H9 (cell line): ENCODE results near the gene NUP210L. TPM values are rescaled to one million over a fixed set of nuclear protein-coding genes. Genes with fewer than 3 reads are reported as not detected.

Source experiments
- DNase-seq: peaks from one replicate; pipeline ENCODE4 v3.0.0-alpha.2; 2017
- H2AFZ ChIP-seq: one replicate; pipeline ENCODE4 v1.6.1; 2013; ENCODE audit warnings: mild to moderate bottlenecking, low read length, control low read depth, moderate library complexity
- H2AK5ac ChIP-seq: 2 replicates; pipeline ENCODE4 v1.6.1; 2013; ENCODE audit warnings: low read length, control low read depth, mixed read lengths; ENCODE audit not compliant: insufficient read length
- H2BK120ac ChIP-seq: one replicate; pipeline ENCODE4 v1.6.1; 2013; ENCODE audit warnings: low read depth, mild to moderate bottlenecking, low read length, control low read depth, inconsistent platforms; ENCODE audit not compliant: poor library complexity, severe bottlenecking
- H2BK12ac ChIP-seq: 2 replicates; pipeline ENCODE4 v1.6.1; 2013; ENCODE audit warnings: low read length, control low read depth, mixed read lengths, low read depth; ENCODE audit not compliant: insufficient read length
- H2BK15ac ChIP-seq: 2 replicates; pipeline ENCODE4 v1.6.1; 2013; ENCODE audit warnings: low read depth, low read length, control low read depth
- H2BK20ac ChIP-seq: one replicate; pipeline ENCODE4 v1.6.1; 2013; ENCODE audit warnings: low read depth, mild to moderate bottlenecking, low read length, control low read depth, inconsistent platforms; ENCODE audit not compliant: poor library complexity, severe bottlenecking
- H2BK5ac ChIP-seq: 2 replicates; pipeline ENCODE4 v1.6.1; 2013; ENCODE audit warnings: low read length, control low read depth, mixed read lengths; ENCODE audit not compliant: insufficient read length
- H3K14ac ChIP-seq: 2 replicates; pipeline ENCODE4 v1.6.1; 2013; ENCODE audit warnings: low read length, control low read depth; ENCODE audit not compliant: insufficient read depth
- H3K18ac ChIP-seq: 2 replicates; pipeline ENCODE4 v1.6.1; 2013; ENCODE audit warnings: low read depth, mild to moderate bottlenecking, mixed read lengths, low read length, control low read depth; ENCODE audit not compliant: insufficient read length
- H3K23ac ChIP-seq: 2 replicates; pipeline ENCODE4 v1.6.1; 2013; ENCODE audit warnings: low read length, control low read depth, mixed read lengths, low read depth; ENCODE audit not compliant: insufficient read length
- H3K23me2 ChIP-seq: 2 replicates; pipeline ENCODE4 v1.6.1; 2013; ENCODE audit warnings: low read depth, mild to moderate bottlenecking, mixed read lengths, low read length, control low read depth; ENCODE audit not compliant: insufficient read length, poor library complexity, severe bottlenecking
- H3K27ac ChIP-seq: 2 replicates; pipeline ENCODE4 v1.5.1; 2013; ENCODE audit warnings: low read length, control low read depth, mixed read lengths, low read depth; ENCODE audit not compliant: insufficient read length
- H3K27me3 ChIP-seq: 2 replicates; pipeline ENCODE4 v1.6.1; 2013; ENCODE audit warnings: low read length, control low read depth, inconsistent platforms; ENCODE audit not compliant: insufficient read depth
- H3K4ac ChIP-seq: 2 replicates; pipeline ENCODE4 v1.6.1; 2013; ENCODE audit warnings: low read depth, mild to moderate bottlenecking, control low read depth, inconsistent platforms, low read length, moderate library complexity
- H3K4me1 ChIP-seq: 2 replicates; pipeline ENCODE4 v1.6.1; 2013; ENCODE audit warnings: low read length, control low read depth, inconsistent platforms; ENCODE audit not compliant: insufficient read depth
- H3K4me2 ChIP-seq: 2 replicates; pipeline ENCODE4 v1.6.1; 2013; ENCODE audit warnings: low read length, control low read depth, mixed read lengths; ENCODE audit not compliant: insufficient read length, insufficient read depth
- H3K56ac ChIP-seq: 2 replicates; pipeline ENCODE4 v1.6.1; 2013; ENCODE audit warnings: low read depth, mild to moderate bottlenecking, mixed read lengths, low read length, control low read depth; ENCODE audit not compliant: insufficient read length
- H3K79me1 ChIP-seq: 2 replicates; pipeline ENCODE4 v1.6.1; 2013; ENCODE audit warnings: low read depth, mild to moderate bottlenecking, moderate library complexity, low read length, control low read depth, inconsistent platforms; ENCODE audit not compliant: insufficient read depth, poor library complexity, severe bottlenecking
- H3K79me2 ChIP-seq: 2 replicates; pipeline ENCODE4 v1.6.1; 2013; ENCODE audit warnings: low read length, control low read depth, inconsistent platforms; ENCODE audit not compliant: insufficient read depth
- H3K9ac ChIP-seq: 2 replicates; pipeline ENCODE4 v1.6.1; 2013; ENCODE audit warnings: low read length, control low read depth, mixed read lengths; ENCODE audit not compliant: insufficient read length; ENCODE audit errors: extremely low read depth
- H3K9me3 ChIP-seq: one replicate; pipeline ENCODE4 v1.6.1; 2013; ENCODE audit warnings: low read depth, low read length, inconsistent platforms; ENCODE audit not compliant: control insufficient read depth
- H3T11ph ChIP-seq: one replicate; pipeline ENCODE4 v1.6.1; 2013; ENCODE audit warnings: mild to moderate bottlenecking, low read length, control low read depth, inconsistent platforms
- H4K20me1 ChIP-seq: one replicate; pipeline ENCODE4 v1.6.1; 2013; ENCODE audit not compliant: control insufficient read depth, insufficient read length, insufficient read depth
- H4K5ac ChIP-seq: 2 replicates; pipeline ENCODE4 v1.6.1; 2013; ENCODE audit warnings: low read depth, mild to moderate bottlenecking, mixed read lengths, low read length, control low read depth; ENCODE audit not compliant: insufficient read length
- H4K8ac ChIP-seq: replicated peaks from 2 replicates; pipeline ENCODE4 v1.6.1; 2013; ENCODE audit warnings: low read length, control low read depth, mixed read lengths, low read depth; ENCODE audit not compliant: insufficient read length
- H4K91ac ChIP-seq: 2 replicates; pipeline ENCODE4 v1.6.1; 2013; ENCODE audit warnings: low read depth, mild to moderate bottlenecking, moderate library complexity, mixed read lengths, low read length, control low read depth; ENCODE audit not compliant: insufficient read length
- H3K27ac Mint-ChIP-seq, 3 experiments: 2 replicates in 2 of 3; 3 replicates in 1 of 3; pipeline ENCODE4 v1.8.0; 2020 to 2021; ENCODE audit warnings: mixed read lengths in 3 of 3, mild to moderate bottlenecking in 1 of 3, moderate library complexity in 1 of 3
- H3K27me3 Mint-ChIP-seq: 2 replicates; pipeline ENCODE4 v1.8.0; 2021; ENCODE audit warnings: low read depth, mild to moderate bottlenecking, moderate library complexity, mixed read lengths
- H3K36me3 Mint-ChIP-seq, 3 experiments: 2 replicates in 2 of 3; 3 replicates in 1 of 3; pipeline ENCODE4 v1.8.0; 2020 to 2021; ENCODE audit warnings: low read depth in 3 of 3, mixed read lengths in 3 of 3; ENCODE audit not compliant: insufficient read depth in 1 of 3
- H3K4me1 Mint-ChIP-seq, 2 experiments: 2 replicates each; pipeline ENCODE4 v1.8.0; 2020; ENCODE audit warnings: mixed read lengths in 2 of 2
- H3K4me3 Mint-ChIP-seq, 2 experiments: 2 replicates in 1 of 2; 3 replicates in 1 of 2; pipeline ENCODE4 v1.8.0; 2020 to 2021; ENCODE audit warnings: mild to moderate bottlenecking in 2 of 2, mixed read lengths in 2 of 2, moderate library complexity in 1 of 2
- H3K9me3 Mint-ChIP-seq, 2 experiments: 2 replicates in 1 of 2; 3 replicates in 1 of 2; pipeline ENCODE4 v1.8.0; 2020; ENCODE audit warnings: mild to moderate bottlenecking in 2 of 2, mixed read lengths in 2 of 2, moderate library complexity in 1 of 2
- CTCF ChIP-seq: fragments of 200-600 bp; sonication (generic); conservative IDR thresholded peaks from 3 replicates; pipeline ENCODE4 v1.8.0; 2021; ENCODE audit warnings: antibody characterized with exemption, mild to moderate bottlenecking
- WGBS: extraction: QIAGEN DNeasy Blood & Tissue Kit; methylation state at CpG from one replicate; pipeline ENCODE4 v1.1.7; 2013; ENCODE audit warnings: missing lambda C conversion rate, low lambda C conversion rate, mixed read lengths; ENCODE audit not compliant: insufficient read length; ENCODE audit errors: extremely low coverage; 5-methylcytosine and 5-hydroxymethylcytosine counted together
- total RNA-seq: library from RNA; stranded (reverse); gene quantifications from 2 replicates; pipeline ENCODE4 v1.2.1, GENCODE V29; 2021

Gene NUP210L
- total RNA-seq, 1 experiment from 2014 or later, result 0.04 TPM

GRCh38 chr1:154174654-154175053 lies 19.8 kb upstream of the NUP210L start:
- peaks cover 3% of the 10 kb centered on the region; the same call in 1 of the 2 replicates for H3K4me1 ChIP-seq
- WGBS, result no CpG with 5 or more reads among the region's 4 CpGs

More at GRCh38 chr1:154174654-154175053, 19.8 kb upstream of the NUP210L start:
- no peak overlapping the region for H3K4me3 Mint-ChIP-seq
- Histone ChIP-seq H2BK120ac (no peak overlapping the region), H4K5ac (no peak overlapping the region), H3K27me3 (no peaks in the 10 kb centered on the region), H3K79me2 (peaks cover 43% of the 10 kb centered on the region), H4K20me1 (no peaks in the 10 kb centered on the region), H3K4me2 (no peak overlapping the region), H4K8ac (no peak overlapping the region), H3K18ac (no peak overlapping the region), H4K91ac (no peak overlapping the region), H2AK5ac (no peak overlapping the region), H3K9ac (no peak overlapping the region), H3K23me2 (no peaks in the 10 kb centered on the region), H3K79me1 (peaks cover 9% of the 10 kb centered on the region), H2AFZ (no peak overlapping the region), H3K56ac (no peak overlapping the region), H2BK5ac (no peak overlapping the region), H3K14ac (no peak overlapping the region), H3K4ac (no peak overlapping the region), H2BK20ac (no peak overlapping the region), H3K23ac (no peak overlapping the region), H2BK15ac (no peak overlapping the region), H3T11ph (no peak overlapping the region), H2BK12ac (no peak overlapping the region), H3K27ac (no peak overlapping the region), H3K9me3 (no peaks in the 10 kb centered on the region)
- peaks cover 23 to 26% of the 10 kb centered on the region in 2 experiments for H3K4me1 Mint-ChIP-seq
- no peak for DNase-seq
- no peaks in the 10 kb centered on the region for H3K27me3 Mint-ChIP-seq
- H3K27ac Mint-ChIP-seq, result no peak overlapping the region
- H3K36me3 Mint-ChIP-seq, result peaks cover 60 to 81% (median 73%) of the 10 kb centered on the region in 3 experiments; a peak in 6 of 7 replicates
- no peaks in the 10 kb centered on the region for H3K9me3 Mint-ChIP-seq
- no peak for TF ChIP-seq CTCF
